Activated CD8-positive, alpha-beta memory T cell treated with anti-CD3 and anti-CD28 coated beads for 24 hours (primary cell): Measurements from ENCODE around the gene ATP9B.

Experiments
- DNase-seq: peaks from one replicate; pipeline ENCODE4 v3.0.0-alpha.2; 2020

Gene ATP9B

GRCh38 chr18:79420033-79420745, 351.0 kb downstream of the ATP9B start:
- no peak for DNase-seq

GRCh38 chr18:79421275-79421857, 352.2 kb downstream of the ATP9B start:
- no peak for DNase-seq

DNA sequence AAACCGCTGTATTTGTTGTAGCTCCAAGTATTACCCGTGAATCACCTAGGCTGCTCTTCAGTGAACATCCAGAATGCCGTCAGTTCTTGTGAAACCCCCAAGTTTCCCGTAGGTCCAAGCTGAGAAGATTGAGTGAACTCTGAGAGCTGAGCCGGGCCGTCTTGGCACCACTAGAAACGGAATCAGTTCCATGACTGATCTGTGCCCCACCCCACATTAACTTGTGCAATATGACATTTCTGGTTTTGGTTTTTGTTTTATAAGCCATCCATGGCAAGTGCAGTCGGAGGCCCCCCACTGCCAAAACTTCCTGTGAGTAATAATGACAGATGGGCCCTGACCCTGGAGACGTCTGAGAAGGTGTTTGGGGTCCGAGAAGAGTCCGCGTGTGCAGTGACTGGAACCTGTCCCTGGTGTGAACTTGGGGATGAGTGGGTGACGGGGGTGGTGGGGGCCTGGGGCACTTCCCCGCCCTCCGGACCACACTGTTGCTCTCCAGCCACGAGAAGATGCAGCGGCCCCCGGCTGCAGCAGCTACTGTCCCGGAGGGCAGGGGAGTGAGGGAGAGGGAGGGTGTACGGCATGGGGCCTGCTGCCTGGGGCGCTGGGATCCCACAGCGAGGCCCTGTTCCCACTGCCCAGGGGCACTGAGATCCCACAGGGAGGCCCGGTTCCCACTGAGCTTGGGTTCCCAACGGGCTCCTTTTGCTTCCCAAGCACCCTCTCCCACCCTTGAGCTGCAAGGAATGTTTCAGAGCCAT, 353.0 kb downstream of the ATP9B start:
- no peak for DNase-seq

GRCh38 chr18:79422783-79423165, 353.6 kb downstream of the ATP9B start:
- DNase-seq = no peak

DNA sequence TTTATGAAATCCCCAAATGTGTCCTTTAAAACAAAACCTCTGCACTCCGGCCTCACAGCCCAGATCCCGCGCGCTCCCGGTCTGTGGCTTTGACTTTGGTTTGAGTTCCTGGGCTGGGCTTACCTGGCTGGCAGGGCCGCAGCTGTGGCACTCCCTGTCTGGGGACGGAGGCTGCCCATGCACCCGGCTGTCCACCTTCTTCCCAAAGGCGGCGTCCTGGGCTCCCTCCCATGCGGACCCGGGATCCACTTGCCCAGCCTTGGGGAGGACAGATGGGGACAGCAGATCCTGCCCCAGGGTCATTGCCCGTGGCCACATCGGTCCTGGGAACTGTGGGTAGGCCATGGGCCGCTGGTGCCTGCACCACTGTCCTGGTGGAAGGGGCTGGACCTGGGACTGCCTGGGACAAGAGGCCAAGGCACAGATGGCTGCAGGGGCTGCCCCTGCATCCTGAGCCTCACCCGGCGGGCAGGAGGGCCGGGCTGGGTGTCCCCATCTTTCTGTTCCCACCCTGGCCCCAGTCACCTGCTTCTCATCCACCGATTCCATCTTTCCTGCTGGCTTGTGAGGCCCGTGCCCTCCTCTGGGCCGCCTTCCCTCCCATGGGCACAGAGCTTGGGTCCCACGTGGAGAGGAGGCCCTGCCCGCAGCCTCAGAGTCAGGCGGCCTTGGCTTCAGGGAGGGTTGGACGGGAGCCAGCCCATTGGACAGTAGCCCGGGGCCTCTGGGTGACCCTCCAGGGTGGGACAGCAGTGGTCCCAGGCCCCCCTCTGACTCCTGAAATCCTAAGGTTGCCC, 354.2 kb downstream of the ATP9B start:
- DNase-seq = no peak

DNA sequence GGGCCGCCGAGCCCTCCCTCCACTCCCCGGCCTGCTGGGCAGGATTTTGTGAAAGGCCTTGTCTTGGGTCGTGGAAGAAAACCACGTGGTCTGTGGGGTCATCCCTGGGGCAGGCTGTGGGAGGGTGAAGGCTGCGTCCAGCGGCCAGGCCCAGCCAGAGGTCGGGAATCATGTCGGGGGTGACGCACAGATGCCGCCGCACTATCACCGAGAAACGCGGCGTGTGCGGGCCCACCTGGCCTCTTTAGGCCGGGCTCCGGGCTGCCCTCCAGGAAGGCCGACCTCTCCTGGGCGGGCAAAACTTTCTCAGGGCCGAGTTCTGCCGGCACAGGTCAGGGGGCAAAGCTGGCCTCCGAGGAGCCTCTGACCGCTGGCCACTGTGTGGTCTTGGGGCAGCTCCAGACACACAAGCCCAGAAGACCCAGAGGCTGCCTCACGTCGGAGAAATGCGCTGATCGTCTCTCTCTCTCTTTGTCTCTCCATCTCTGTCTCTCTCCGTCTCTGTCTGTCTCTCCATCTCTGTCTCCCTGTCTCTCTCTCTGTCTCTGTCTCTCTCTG, 354.9 kb downstream of the ATP9B start:
- DNase-seq = no peak

GRCh38 chr18:79424880-79425568, 355.8 kb downstream of the ATP9B start:
- no peak for DNase-seq

- DNase-seq = no peak
These were observed 356.3 kb downstream of the ATP9B start for GRCh38 chr18:79425569-79425886.

GRCh38 chr18:79426376-79427300, 357.4 kb downstream of the ATP9B start:
- no peak for DNase-seq

DNA sequence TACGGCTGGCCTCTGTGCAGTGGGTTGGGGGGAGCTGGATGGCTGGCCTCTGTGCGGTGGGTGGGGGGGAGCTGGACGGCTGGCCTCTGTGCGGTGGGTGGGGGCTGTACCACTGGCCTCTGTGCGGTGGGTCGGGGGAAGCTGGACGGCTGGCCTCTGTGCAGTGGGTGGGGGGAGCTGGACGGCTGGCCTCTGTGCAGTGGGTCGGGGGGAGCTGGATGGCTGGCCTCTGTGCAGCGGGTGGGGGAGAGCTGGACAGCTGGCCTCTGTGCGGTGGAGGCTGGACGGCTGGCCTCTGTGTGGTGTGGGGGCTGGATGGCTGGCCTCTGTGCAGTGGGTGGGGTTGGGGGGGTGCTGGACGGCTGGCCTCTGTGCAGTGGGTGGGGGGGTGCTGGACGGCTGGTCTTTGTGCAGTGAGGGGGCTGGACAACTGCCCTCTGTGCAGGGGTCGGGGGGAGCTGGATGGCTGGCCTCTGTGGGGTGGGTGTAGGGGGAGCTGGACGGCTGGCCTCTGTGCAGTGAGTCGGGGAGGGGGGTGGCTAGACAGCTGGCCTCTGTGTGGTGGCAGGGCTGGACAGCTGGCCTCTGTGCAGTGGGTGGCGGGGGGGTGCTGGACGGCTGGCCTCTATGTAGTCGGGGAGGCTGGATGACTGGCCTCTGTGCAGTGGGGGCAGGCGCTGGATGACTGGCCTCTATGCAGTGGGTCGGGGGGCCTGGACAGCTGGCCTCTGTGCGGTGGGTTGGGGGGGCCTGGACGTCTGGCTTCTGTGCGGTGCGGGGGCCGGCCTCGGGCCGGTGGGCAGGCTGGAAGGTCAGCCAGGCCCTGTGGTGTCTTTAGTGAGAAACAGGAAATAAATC, 358.4 kb downstream of the ATP9B start:
- DNase-seq = no peak
